ENCODE measurements around the gene FOXP3. TPM values are rescaled to one million over a fixed set of nuclear protein-coding genes. Genes with fewer than 3 reads are reported as not detected.
A peak's percentile ranks its signal among the peaks of the same experiment; 100 is the strongest.

Gene FOXP3
- total and polyA plus RNA-seq, 2 donors, result 1.9 to 5.5 TPM

- peaks cover 0 to 3% of the 10 kb centered on the region in 2 donors for H3K4me1 ChIP-seq (ENCODE audit: control insufficient read depth in 2 of 2, insufficient read depth in 2 of 2, low read length in 2 of 2)
- H3K27ac ChIP-seq (ENCODE audit: low read depth in 1 of 2, low read length in 1 of 2), result no peak overlapping the region
- H3K4me3 ChIP-seq (ENCODE audit: low read length in 2 of 2), result no peak overlapping the region
- 96% methylated on average over 6 of the region's 6 CpGs for WGBS
- H3K36me3 ChIP-seq (ENCODE audit: control insufficient read depth in 2 of 2, insufficient read depth in 2 of 2, low read length in 1 of 2), result peaks cover 37 to 59% of the 10 kb centered on the region in 2 donors
- no peak for DNase-seq (ENCODE audit: low read depth in 6 of 9, low spot score in 9 of 9)
- no peaks in the 10 kb centered on the region for H3K9me3 ChIP-seq (ENCODE audit: control insufficient read depth in 2 of 2, insufficient read depth in 1 of 2, low read length in 1 of 2)
- H3K27me3 ChIP-seq (ENCODE audit: control insufficient read depth in 2 of 2, insufficient read depth in 1 of 2, low read length in 1 of 2), result no peaks in the 10 kb centered on the region
These were observed 15.4 kb downstream of the FOXP3 start for GRCh38 chrX:49249071-49249470.

GRCh38 chrX:49247916-49248811 is 16.3 kb downstream of the FOXP3 start:
- no peak for DNase-seq (ENCODE audit: low read depth in 6 of 9, low spot score in 9 of 9)
- Histone ChIP-seq H3K9me3 (ENCODE audit: control insufficient read depth in 2 of 2, insufficient read depth in 1 of 2, low read length in 1 of 2) (no peaks in the 10 kb centered on the region), H3K27me3 (ENCODE audit: control insufficient read depth in 2 of 2, insufficient read depth in 1 of 2, low read length in 1 of 2) (no peaks in the 10 kb centered on the region), H3K4me1 (ENCODE audit: control insufficient read depth in 2 of 2, insufficient read depth in 2 of 2, low read length in 2 of 2) (peaks cover 0 to 3% of the 10 kb centered on the region in 2 donors), H3K27ac (ENCODE audit: low read depth in 1 of 2, low read length in 1 of 2) (no peak overlapping the region), H3K36me3 (ENCODE audit: control insufficient read depth in 2 of 2, insufficient read depth in 2 of 2, low read length in 1 of 2) (peaks cover 42 to 61% of the 10 kb centered on the region in 2 donors), H3K4me3 (ENCODE audit: low read length in 2 of 2) (no peak overlapping the region)
- 98% methylated on average over 28 of the region's 28 CpGs for WGBS

GRCh38 chrX:49247346-49247745 is 17.2 kb downstream of the FOXP3 start:
- Histone ChIP-seq H3K4me1 (ENCODE audit: control insufficient read depth in 2 of 2, insufficient read depth in 2 of 2, low read length in 2 of 2) (peaks cover 0 to 3% of the 10 kb centered on the region in 2 donors), H3K36me3 (ENCODE audit: control insufficient read depth in 2 of 2, insufficient read depth in 2 of 2, low read length in 1 of 2) (peaks cover 50 to 63% of the 10 kb centered on the region in 2 donors), H3K9me3 (ENCODE audit: control insufficient read depth in 2 of 2, insufficient read depth in 1 of 2, low read length in 1 of 2) (no peaks in the 10 kb centered on the region), H3K27ac (ENCODE audit: low read depth in 1 of 2, low read length in 1 of 2) (no peak overlapping the region), H3K4me3 (ENCODE audit: low read length in 2 of 2) (no peak overlapping the region), H3K27me3 (ENCODE audit: control insufficient read depth in 2 of 2, insufficient read depth in 1 of 2, low read length in 1 of 2) (no peaks in the 10 kb centered on the region)
- DNase-seq (ENCODE audit: low read depth in 6 of 9, low spot score in 9 of 9), result no peak
- 97% methylated on average over 11 of the region's 11 CpGs for WGBS

- Histone ChIP-seq H3K27ac (ENCODE audit: low read depth in 1 of 2, low read length in 1 of 2) (no peak overlapping the region), H3K36me3 (ENCODE audit: control insufficient read depth in 2 of 2, insufficient read depth in 2 of 2, low read length in 1 of 2) (peaks cover 53 to 69% of the 10 kb centered on the region in 2 donors), H3K4me3 (ENCODE audit: low read length in 2 of 2) (no peak overlapping the region), H3K4me1 (ENCODE audit: control insufficient read depth in 2 of 2, insufficient read depth in 2 of 2, low read length in 2 of 2) (peaks cover 0 to 3% of the 10 kb centered on the region in 2 donors), H3K9me3 (ENCODE audit: control insufficient read depth in 2 of 2, insufficient read depth in 1 of 2, low read length in 1 of 2) (no peaks in the 10 kb centered on the region), H3K27me3 (ENCODE audit: control insufficient read depth in 2 of 2, insufficient read depth in 1 of 2, low read length in 1 of 2) (no peaks in the 10 kb centered on the region)
- 99% methylated on average over 10 of the region's 10 CpGs for WGBS
- no peak for DNase-seq (ENCODE audit: low read depth in 6 of 9, low spot score in 9 of 9)
These were observed 18.0 kb downstream of the FOXP3 start for GRCh38 chrX:49246541-49246940.

GRCh38 chrX:49244207-49244606 is 20.3 kb downstream of the FOXP3 start:
- Histone ChIP-seq H3K27ac (ENCODE audit: low read depth in 1 of 2, low read length in 1 of 2) (no peak overlapping the region), H3K4me3 (ENCODE audit: low read length in 2 of 2) (no peak overlapping the region), H3K4me1 (ENCODE audit: control insufficient read depth in 2 of 2, insufficient read depth in 2 of 2, low read length in 2 of 2) (no peaks in the 10 kb centered on the region), H3K9me3 (ENCODE audit: control insufficient read depth in 2 of 2, insufficient read depth in 1 of 2, low read length in 1 of 2) (no peaks in the 10 kb centered on the region), H3K27me3 (ENCODE audit: control insufficient read depth in 2 of 2, insufficient read depth in 1 of 2, low read length in 1 of 2) (no peaks in the 10 kb centered on the region), H3K36me3 (ENCODE audit: control insufficient read depth in 2 of 2, insufficient read depth in 2 of 2, low read length in 1 of 2) (peaks cover 49 to 54% of the 10 kb centered on the region in 2 donors)
- DNase-seq (ENCODE audit: low read depth in 6 of 9, low spot score in 9 of 9), result no peak
- WGBS, result 97% methylated on average over 2 of the region's 2 CpGs

- 99% methylated on average over 12 of the region's 12 CpGs for WGBS
These were observed 21.3 kb downstream of the FOXP3 start for GRCh38 chrX:49243166-49243565.

GRCh38 chrX:49242545-49243066 is 21.9 kb downstream of the FOXP3 start:
- DNase-seq (ENCODE audit: low read depth in 6 of 9, low spot score in 9 of 9), result no peak
- H3K36me3 ChIP-seq (ENCODE audit: control insufficient read depth in 2 of 2, insufficient read depth in 2 of 2, low read length in 1 of 2), result peaks cover 35 to 49% of the 10 kb centered on the region in 2 donors
- no peaks in the 10 kb centered on the region for H3K27me3 ChIP-seq (ENCODE audit: control insufficient read depth in 2 of 2, insufficient read depth in 1 of 2, low read length in 1 of 2)
- no peak overlapping the region for H3K27ac ChIP-seq (ENCODE audit: low read depth in 1 of 2, low read length in 1 of 2)
- 97% methylated on average over 12 of the region's 12 CpGs for WGBS
- H3K4me1 ChIP-seq (ENCODE audit: control insufficient read depth in 2 of 2, insufficient read depth in 2 of 2, low read length in 2 of 2), result no peaks in the 10 kb centered on the region
- no peak overlapping the region for H3K4me3 ChIP-seq (ENCODE audit: low read length in 2 of 2)
- no peaks in the 10 kb centered on the region for H3K9me3 ChIP-seq (ENCODE audit: control insufficient read depth in 2 of 2, insufficient read depth in 1 of 2, low read length in 1 of 2)

More at GRCh38 chrX:49243166-49243565, 21.3 kb downstream of the FOXP3 start:
- Histone ChIP-seq H3K36me3 (ENCODE audit: control insufficient read depth in 2 of 2, insufficient read depth in 2 of 2, low read length in 1 of 2) (peaks cover 40 to 51% of the 10 kb centered on the region in 2 donors), H3K27me3 (ENCODE audit: control insufficient read depth in 2 of 2, insufficient read depth in 1 of 2, low read length in 1 of 2) (no peaks in the 10 kb centered on the region), H3K27ac (ENCODE audit: low read depth in 1 of 2, low read length in 1 of 2) (no peak overlapping the region), H3K4me3 (ENCODE audit: low read length in 2 of 2) (no peak overlapping the region), H3K4me1 (ENCODE audit: control insufficient read depth in 2 of 2, insufficient read depth in 2 of 2, low read length in 2 of 2) (no peaks in the 10 kb centered on the region), H3K9me3 (ENCODE audit: control insufficient read depth in 2 of 2, insufficient read depth in 1 of 2, low read length in 1 of 2) (no peaks in the 10 kb centered on the region)
- no peak for DNase-seq (ENCODE audit: low read depth in 6 of 9, low spot score in 9 of 9)

- Histone ChIP-seq H3K27ac (ENCODE audit: low read depth in 1 of 2, low read length in 1 of 2) (no peak overlapping the region), H3K27me3 (ENCODE audit: control insufficient read depth in 2 of 2, insufficient read depth in 1 of 2, low read length in 1 of 2) (peaks cover 0 to 3% of the 10 kb centered on the region in 2 donors), H3K9me3 (ENCODE audit: control insufficient read depth in 2 of 2, insufficient read depth in 1 of 2, low read length in 1 of 2) (no peaks in the 10 kb centered on the region), H3K4me3 (ENCODE audit: low read length in 2 of 2) (no peak overlapping the region), H3K4me1 (ENCODE audit: control insufficient read depth in 2 of 2, insufficient read depth in 2 of 2, low read length in 2 of 2) (peaks cover 3 to 14% of the 10 kb centered on the region in 2 donors), H3K36me3 (ENCODE audit: control insufficient read depth in 2 of 2, insufficient read depth in 2 of 2, low read length in 1 of 2) (peaks cover 17 to 22% of the 10 kb centered on the region in 2 donors)
- no peak for DNase-seq (ENCODE audit: low read depth in 6 of 9, low spot score in 9 of 9)
- 85% methylated on average over 7 of the region's 7 CpGs for WGBS
These were observed 25.8 kb downstream of the FOXP3 start for GRCh38 chrX:49238735-49239134.

- Histone ChIP-seq H3K36me3 (ENCODE audit: control insufficient read depth in 2 of 2, insufficient read depth in 2 of 2, low read length in 1 of 2) (peaks cover 4 to 6% of the 10 kb centered on the region in 2 donors), H3K27me3 (ENCODE audit: control insufficient read depth in 2 of 2, insufficient read depth in 1 of 2, low read length in 1 of 2) (peaks cover 0 to 3% of the 10 kb centered on the region in 2 donors), H3K4me1 (ENCODE audit: control insufficient read depth in 2 of 2, insufficient read depth in 2 of 2, low read length in 2 of 2) (peaks cover 3 to 24% of the 10 kb centered on the region in 2 donors), H3K27ac (ENCODE audit: low read depth in 1 of 2, low read length in 1 of 2) (peak overlapping the region in 1 of 2 donors; percentile 60), H3K4me3 (ENCODE audit: low read length in 2 of 2) (peak overlapping the region in 1 of 2 donors; percentile 13), H3K9me3 (ENCODE audit: control insufficient read depth in 2 of 2, insufficient read depth in 1 of 2, low read length in 1 of 2) (no peaks in the 10 kb centered on the region)
- WGBS, result 58% methylated on average over 9 of the region's 9 CpGs
- DNase-seq (ENCODE audit: low read depth in 6 of 9, low spot score in 9 of 9), result no peak
These were observed 27.4 kb downstream of the FOXP3 start for GRCh38 chrX:49237060-49237459.

All from thymus (tissue), 11 donors.